GM12891 (cell line): Measurements from ENCODE around the gene FTMT.

Experiments
- POLR2A ChIP-seq: IDR thresholded peaks from 2 replicates; pipeline ENCODE4 v1.6.1; 2011; ENCODE audit warnings: low read depth, low read length, control low read depth
- POLR2AphosphoS5 ChIP-seq: IDR thresholded peaks from 2 replicates; pipeline ENCODE4 v1.6.1; 2011; ENCODE audit warnings: low read depth, low read length, control low read depth

- TF ChIP-seq POLR2A (no peak), POLR2AphosphoS5 (no peak)
Observed at GRCh38 chr5:121841892-121842291, 9.8 kb upstream of the FTMT start.
